Activated naive CD4-positive, alpha-beta T cell (primary cell): ENCODE data around the gene PGAP3.
A peak's percentile ranks its signal among the peaks of the same experiment; 100 is the strongest.

ENCODE experiments used
- DNase-seq, 4 experiments: peaks; one replicate each; lab custom pipeline; 2025; lab: John Stamatoyannopoulos, UW

Gene PGAP3

DNA sequence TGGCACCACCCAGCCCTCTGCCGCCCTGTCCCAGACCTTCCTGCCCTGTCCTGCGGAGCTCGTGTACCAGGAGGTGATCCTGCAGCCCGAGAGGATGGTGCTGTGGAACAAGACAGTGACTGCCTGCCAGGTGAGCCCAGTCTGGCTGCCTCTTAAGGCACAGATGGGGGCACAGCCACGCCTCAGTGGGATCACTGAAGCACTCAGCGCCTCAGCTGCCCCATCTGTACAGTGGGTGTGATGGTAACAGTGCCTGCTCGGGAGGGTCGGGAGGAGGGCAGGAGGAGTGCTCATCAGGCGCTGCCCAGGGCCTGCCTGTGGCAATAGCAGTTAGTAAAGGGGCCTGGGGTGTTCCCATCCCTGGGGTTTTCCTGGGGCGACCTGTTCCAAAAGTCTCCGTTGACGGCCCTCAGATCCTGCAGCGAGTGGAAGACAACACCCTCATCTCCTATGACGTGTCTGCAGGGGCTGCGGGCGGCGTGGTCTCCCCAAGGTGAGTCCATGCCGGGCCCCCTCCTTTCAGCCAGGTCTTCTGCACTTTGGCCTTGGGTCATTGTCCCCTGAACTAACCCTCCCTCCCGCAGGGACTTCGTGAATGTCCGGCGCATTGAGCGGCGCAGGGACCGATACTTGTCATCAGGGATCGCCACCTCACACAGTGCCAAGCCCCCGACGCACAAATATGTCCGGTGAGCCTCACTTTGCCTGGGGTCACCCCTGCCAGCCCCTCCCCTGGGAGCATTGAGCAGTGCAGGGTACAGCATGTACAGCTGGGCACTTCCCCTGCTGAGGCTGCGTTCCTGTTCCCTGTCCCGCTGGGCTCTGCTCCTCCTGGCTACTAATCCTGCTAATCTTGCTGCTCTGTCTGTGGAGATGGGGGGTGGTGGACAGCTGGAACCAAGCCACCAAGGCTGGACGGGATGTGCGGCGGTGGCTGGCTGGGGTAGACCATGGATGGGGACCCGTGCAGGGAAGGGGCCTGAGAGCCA lies 27.2 kb downstream of the PGAP3 start:
- no peak for DNase-seq

DNA sequence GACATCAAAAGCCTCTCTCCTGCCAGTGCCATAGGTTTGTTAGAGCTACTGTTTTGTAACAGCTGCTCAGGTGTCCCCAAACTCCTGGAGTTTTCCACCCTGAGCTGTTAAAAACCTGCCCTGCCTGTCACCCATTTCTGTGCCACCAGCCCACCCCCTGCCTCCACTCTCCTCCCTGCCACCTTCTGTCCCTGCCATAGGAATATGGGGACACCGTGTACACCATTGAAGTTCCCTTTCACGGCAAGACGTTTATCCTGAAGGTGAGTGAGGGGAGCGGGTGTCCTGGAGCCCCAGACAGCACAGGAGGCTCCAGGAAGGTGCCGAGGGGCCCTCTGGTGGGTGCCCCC lies 27.9 kb downstream of the PGAP3 start:
- no peak for DNase-seq

DNA sequence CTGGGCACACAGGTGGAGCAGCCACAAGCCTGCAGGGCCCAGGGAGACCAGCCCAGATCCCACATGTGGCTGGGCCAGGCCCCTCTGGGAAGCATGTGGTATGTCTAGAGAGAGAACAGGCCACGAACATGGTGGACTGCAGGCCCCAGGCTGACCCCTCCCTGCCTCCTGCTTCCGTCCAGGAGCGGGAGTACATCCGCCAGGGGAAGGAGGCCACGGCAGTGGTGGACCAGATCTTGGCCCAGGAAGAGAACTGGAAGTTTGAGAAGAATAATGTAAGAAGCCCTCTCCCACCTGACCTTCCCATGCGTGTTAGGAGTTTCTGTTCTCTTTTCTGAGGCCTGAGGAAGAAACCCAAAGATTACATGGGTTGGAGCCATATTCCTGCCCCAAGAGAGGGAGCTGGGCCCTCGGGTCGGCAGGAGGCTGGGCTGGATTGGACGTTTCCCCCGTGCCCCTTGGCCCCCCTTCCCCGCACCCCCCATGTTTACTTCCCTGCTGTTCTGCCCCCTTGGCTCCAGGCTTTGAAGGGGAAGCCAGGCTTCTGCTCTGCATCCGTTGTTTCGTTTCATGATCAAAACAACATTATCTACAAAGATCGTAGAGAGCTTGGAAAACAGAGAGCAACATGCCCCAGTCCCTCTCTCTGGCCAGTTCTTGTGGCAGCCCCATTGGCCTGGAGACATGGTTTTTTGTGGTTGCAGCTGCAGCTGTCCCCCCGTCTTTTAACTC lies 28.4 kb downstream of the PGAP3 start:
- no peak for DNase-seq

GRCh38 chr17:39658760-39659159 lies 29.1 kb downstream of the PGAP3 start:
- DNase-seq = no peak

- DNase-seq = no peak
Observed at GRCh38 chr17:39658346-39658745, 29.5 kb downstream of the PGAP3 start.

DNA sequence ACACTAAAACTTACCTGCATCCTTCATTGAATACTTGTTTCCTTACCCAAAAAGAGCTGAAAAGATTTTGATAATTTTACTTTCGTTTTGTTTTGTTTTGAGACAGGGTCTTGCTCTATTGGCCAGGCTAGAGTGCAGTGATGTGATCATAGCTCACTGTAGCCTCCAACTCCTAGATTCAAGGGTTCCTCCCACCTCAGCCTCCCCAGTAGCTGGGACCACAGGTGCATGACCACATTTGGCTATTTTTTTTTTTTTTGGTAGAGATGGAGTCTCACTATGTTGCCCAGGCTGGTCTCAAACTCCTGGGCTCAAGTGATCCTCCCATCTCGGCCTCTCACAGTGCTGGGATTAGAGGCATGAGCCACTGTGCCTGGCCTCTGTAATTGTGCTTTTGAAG lies 32.8 kb downstream of the PGAP3 start:
- no peak for DNase-seq

- peak; percentile 42 to 73 (median 63) for DNase-seq
Observed at GRCh38 chr17:39653662-39654331, 34.1 kb downstream of the PGAP3 start.

- no peak for DNase-seq
Observed at GRCh38 chr17:39653316-39653661, 34.6 kb downstream of the PGAP3 start.

DNA sequence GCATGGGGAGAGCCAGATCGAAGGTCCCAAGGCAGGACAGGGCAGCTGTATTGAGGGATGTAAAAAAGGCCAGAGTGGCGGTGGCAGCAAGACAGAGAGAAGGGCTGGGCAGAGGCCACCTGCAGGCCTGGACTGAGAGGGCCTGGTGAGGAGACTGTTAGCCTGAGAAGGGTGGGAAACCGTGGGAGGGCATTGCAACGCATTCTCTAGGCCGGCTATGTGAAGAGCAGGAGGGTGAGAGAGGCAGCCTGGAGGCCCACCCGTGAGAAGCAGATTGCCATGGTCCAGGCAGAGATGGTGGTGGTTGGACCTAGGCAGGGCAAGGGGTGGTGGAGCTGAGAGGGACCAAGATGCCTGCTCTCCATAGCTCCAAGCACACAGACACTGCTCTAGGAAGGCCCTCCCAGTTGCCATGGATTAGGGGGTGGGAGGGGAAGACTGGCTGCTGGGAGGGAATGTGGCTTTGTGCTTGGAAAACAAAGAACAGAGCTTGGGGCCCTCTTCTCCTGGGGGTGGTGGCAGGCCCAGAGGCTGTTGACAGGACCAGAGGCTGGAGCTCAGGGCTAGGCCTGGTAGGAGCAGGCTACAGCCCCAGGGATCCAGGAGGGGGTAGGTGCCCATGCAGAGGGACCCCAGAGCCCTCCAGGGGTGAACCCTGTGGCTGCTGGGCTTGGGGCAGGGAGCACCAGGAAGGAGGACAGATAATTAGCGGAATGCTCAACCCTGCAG lies 35.1 kb downstream of the PGAP3 start:
- DNase-seq = no peak

- no peak for DNase-seq
Observed at GRCh38 chr17:39651923-39652586, 35.8 kb downstream of the PGAP3 start.

DNA sequence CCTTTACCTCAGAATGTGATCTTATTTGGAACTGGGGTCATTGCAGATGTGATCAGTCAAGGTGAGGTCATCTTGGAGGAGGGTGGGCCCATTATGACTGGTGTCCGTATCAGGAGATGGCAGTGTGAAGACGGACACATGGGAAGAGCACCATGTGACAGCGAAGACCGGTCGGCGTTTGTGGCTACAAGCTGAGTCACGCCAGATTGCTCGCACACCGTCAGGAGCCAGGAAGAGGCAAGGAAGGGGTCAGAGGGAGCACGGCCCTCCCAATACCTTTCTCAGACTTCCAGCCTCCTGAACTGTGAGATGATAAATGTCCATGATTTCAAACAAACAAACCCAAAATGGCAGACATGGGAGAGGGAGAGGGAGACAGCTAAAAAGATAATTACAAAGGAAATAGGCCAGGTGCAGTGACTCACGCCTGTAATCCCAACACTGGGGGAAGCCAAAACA lies 37.7 kb downstream of the PGAP3 start:
- no peak for DNase-seq

- DNase-seq = no peak
Observed at GRCh38 chr17:39648616-39649366, 39.1 kb downstream of the PGAP3 start.

- DNase-seq = no peak
Observed at GRCh38 chr17:39647256-39647655, 40.6 kb downstream of the PGAP3 start.

DNA sequence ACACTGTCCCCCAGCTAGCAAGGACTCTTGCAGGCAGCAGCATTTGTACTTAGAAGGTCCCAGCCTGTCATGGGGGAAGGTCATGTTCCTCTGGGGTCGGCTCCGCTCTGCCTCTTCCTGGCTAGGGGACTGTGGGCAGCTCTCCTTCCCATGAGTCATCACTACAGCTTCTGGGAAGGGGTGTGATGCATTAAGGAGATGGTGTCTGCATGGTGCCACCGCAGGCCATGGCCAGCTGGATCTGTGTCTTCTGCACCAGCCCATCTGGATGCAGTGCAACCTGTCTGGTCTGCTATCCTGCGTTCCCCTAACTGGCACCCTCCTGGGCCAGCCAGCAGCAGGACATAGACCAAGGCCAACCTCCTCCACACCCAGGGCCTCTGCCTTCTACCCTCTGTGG lies 44.6 kb downstream of the PGAP3 start:
- DNase-seq = no peak

- no peak for DNase-seq
Observed at GRCh38 chr17:39642291-39643074, 45.4 kb downstream of the PGAP3 start.

DNA sequence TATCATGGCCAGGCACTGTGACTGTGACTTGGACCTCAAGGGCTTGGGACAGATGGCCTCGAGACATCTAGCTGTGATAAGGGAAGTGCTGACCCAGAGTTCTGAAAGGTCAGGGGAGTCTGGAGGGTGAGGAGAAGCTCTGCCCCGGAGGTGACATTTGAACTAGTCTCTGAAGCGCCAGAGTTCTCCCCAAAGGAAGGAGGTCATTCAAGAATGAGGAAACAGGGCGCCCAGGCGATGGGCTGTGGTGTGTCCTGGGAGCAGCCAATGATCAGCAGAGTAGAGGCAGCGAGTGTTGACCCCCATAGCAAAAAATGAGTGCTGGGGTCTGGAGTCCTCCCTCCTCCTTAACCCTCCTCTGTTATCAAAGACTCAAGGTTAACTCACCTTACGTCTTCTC lies 46.0 kb downstream of the PGAP3 start:
- DNase-seq = no peak

- DNase-seq = no peak
Observed at GRCh38 chr17:39641097-39641496, 46.8 kb downstream of the PGAP3 start.

GRCh38 chr17:39640591-39641031 lies 47.2 kb downstream of the PGAP3 start:
- DNase-seq = no peak

GRCh38 chr17:39639566-39640458 lies 48.0 kb downstream of the PGAP3 start:
- DNase-seq = no peak
